Cardiac fibroblast (primary cell): ENCODE data around the gene CHAT.

Experiments
- DNase-seq, 2 donors: peaks; one replicate each; pipeline versions ENCODE4 v3.0.0 to v3.0.0-alpha.2; 2010; ENCODE audit warnings: low read depth in 2 of 2
- H3K4me3 ChIP-seq, 2 donors: replicated peaks in 1 of 2; 1 replicate in 1 of 2; 2 replicates in 1 of 2; pipeline ENCODE4 v1.5.1; 2011; ENCODE audit warnings: low read depth in 2 of 2, low read length in 2 of 2, mild to moderate bottlenecking in 2 of 2, moderate library complexity in 1 of 2
- TF ChIP-seq, protein P1 (sequence below): IDR thresholded peaks from one replicate; pipeline ENCODE4 v1.5.1; 2011; ENCODE audit warnings: low read depth, mild to moderate bottlenecking, low read length, inconsistent platforms

Gene CHAT

DNA sequence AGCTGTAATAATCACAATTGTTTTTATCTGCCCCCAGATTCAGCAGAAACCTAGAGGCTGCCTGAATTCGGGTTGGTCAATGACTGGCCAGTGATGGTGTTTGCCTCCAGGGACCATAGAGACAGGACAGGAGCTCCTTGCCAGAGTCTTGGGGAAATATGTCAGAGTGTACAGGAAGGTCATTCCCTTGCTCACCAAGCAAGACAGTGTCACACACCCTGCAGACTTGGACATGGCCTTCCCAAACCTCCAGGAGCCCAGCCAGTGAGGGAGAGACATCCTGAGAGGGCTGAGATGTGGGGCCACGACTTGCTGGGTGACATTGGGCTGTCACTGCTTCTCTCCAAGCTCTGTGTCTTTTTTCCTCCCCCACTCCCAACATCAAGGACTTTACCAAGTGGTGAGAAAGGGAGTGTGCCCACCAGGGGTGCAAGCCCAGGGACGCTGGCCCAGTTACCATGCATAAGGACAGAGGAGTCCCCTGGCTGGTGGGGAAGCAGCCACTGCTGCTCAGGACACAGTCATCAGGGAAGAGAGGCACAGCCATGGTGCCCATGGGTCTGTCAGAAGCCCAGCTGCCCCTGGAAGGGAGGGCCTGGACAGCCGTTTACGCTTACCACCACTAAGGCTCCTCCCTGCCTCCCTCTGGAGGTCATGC, 40.3 kb downstream of the CHAT start:
- TF ChIP-seq, protein P1, sequence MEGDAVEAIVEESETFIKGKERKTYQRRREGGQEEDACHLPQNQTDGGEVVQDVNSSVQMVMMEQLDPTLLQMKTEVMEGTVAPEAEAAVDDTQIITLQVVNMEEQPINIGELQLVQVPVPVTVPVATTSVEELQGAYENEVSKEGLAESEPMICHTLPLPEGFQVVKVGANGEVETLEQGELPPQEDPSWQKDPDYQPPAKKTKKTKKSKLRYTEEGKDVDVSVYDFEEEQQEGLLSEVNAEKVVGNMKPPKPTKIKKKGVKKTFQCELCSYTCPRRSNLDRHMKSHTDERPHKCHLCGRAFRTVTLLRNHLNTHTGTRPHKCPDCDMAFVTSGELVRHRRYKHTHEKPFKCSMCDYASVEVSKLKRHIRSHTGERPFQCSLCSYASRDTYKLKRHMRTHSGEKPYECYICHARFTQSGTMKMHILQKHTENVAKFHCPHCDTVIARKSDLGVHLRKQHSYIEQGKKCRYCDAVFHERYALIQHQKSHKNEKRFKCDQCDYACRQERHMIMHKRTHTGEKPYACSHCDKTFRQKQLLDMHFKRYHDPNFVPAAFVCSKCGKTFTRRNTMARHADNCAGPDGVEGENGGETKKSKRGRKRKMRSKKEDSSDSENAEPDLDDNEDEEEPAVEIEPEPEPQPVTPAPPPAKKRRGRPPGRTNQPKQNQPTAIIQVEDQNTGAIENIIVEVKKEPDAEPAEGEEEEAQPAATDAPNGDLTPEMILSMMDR = no peak
- DNase-seq = no peak
- no peak overlapping the region for H3K4me3 ChIP-seq

DNA sequence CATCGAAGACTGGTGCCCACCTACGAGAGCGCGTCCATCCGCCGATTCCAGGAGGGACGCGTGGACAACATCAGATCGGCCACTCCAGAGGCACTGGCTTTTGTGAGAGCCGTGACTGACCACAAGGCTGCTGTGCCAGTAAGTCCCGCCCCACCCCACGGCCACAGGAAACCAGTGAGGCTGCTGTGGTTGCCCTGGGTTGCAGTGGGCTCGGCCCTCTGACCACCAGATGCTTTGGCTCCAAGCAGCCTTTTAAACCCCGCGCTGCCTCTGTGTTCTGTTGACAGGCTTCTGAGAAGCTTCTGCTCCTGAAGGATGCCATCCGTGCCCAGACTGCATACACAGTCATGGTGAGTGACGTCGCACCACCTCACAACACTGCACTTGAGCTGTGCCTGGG, 41.3 kb downstream of the CHAT start:
- TF ChIP-seq, protein P1 = no peak
- no peak for DNase-seq
- no peak overlapping the region for H3K4me3 ChIP-seq

DNA sequence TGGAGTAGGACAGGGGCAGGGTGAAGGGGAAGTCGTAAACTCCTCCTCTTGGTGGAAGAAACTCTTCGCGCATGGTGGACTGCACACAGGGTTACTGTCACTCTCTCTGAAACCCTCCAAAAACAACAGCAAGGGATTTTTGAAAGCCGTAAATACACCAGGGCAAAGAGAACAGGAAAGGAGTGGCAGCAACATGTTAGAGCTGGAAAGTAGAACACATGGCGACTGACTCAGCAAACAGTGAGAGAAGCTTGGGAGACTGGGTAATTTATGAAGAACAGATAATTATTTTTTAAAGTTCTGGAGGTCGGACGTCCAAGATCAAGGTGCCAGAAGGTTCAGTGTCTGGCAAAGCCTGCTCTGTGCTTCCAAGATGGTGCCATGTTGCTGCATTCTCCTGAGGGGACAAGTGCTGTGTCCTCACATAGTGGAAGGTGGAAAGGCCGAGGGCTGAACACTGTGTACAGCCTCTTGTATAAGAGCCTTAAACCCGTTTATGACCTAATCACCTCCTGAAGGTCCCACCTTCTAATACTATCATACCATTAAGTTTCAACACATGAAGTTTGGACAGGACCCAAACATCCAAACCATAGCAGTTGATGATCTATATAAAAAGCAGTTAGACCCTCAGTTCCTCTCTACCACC, 43.1 kb downstream of the CHAT start:
- no peak overlapping the region for H3K4me3 ChIP-seq
- TF ChIP-seq, protein P1 = no peak
- DNase-seq = no peak

DNA sequence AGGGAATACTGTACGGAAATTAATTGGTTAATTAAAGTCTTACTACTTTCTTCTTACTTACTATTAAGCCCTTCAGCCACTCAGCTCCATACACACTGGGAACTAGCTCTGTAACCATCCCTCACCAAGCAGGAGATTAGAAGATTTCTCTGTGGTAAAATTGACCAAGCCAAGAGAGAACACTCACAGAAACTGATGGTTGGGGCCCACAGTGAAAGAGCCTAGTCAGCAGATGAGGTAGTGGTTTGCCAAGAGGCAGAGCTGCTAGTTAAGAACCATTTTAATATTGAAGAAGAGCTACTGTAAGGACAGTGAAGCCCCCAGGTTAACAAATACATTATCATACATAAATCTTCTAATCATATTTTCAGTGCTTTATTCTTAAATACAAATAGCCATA, 43.8 kb downstream of the CHAT start:
- H3K4me3 ChIP-seq = no peak overlapping the region
- TF ChIP-seq, protein P1 = no peak
- DNase-seq = no peak

DNA sequence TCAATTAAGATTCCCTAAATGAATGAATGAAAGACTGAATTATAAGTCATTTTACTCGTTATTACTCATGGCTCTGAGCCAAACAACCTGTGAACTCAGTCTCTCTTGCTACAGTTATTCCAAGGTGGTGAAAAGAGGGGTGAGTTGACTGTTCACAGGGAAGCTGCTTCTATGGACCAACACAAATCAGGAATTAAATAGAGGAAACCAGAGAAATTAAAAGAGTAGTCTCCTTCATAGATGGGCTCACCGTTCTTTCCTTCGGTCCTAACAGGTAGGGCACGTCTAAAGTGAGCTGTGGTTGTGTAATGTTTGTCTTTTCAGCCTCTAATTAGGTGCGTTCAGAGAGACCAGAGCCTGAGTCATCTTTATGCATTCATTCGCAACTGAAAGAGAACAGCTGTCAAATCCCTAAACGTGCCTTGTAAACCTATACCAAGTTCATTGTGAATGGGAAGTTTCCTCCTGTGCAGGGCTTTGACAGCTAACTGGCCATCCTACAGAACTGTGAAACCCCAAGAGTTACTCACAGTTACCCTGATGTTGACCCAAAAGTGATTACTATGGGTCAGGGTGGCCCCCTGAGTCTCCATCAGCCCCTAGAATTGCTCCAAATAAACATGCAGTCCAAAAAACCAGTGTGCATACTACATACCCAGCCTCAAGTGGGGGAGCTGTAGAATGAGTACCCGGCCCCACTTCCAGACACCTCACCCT, 47.5 kb downstream of the CHAT start:
- TF ChIP-seq, protein P1 = no peak
- no peak for DNase-seq
- H3K4me3 ChIP-seq = no peak overlapping the region

DNA sequence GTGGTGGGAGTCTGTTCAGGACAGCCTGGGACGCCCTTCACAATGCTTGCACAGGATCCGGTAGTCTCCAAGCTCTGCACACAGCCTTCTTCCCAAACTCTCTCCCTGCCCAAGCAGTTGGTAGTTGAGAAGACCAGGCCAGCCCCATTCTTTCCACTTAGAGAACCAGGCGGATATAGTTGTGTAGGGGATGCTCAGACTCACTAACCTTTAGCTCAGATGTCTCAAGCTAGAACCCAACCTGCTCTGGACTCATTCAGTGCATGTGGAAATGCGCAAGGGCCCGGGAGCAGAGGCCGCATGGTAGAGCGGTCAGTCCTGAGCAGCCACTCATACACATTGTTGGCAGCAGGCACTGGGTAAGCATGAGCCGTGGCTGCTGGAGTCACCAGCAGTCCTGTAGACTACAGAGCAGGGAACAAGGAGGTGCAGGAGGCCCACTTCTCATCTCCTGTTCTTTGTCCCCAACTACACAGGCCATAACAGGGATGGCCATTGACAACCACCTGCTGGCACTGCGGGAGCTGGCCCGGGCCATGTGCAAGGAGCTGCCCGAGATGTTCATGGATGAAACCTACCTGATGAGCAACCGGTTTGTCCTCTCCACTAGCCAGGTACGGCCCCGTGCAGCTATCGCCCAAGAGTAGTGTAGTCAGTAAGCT, 48.5 kb downstream of the CHAT start:
- TF ChIP-seq, protein P1 = no peak
- no peak for DNase-seq
- no peak overlapping the region for H3K4me3 ChIP-seq
